WTC11 (cell line): ENCODE data around the gene CXXC4. TPM values are rescaled to one million over a fixed set of nuclear protein-coding genes. Genes with fewer than 3 reads are reported as not detected.

Experiments used
- ATAC-seq: fragments of 200-7000 bp; cut with Tn5 transposase; 2 replicates; pipeline ENCODE4 v1.10.0; 2021; ENCODE audit warnings: mild to moderate bottlenecking, moderate library complexity
- CTCF ChIA-PET: fragments of 300-600 bp; sonication (Branson Sonifier 250); formaldehyde crosslinking; loops from one replicate; lab custom pipeline; 2021; ENCODE audit warnings: antibody characterized with exemption; lab: Charles Lee
- POLR2A ChIA-PET: fragments of 350-600 bp; sonication (Branson Sonifier 250); formaldehyde crosslinking; loops from one replicate; lab custom pipeline; 2021; ENCODE audit warnings: antibody characterized with exemption; lab: Charles Lee
- DNase-seq: peaks from one replicate; pipeline ENCODE4 v3.0.0; 2021; ENCODE audit warnings: low spot score
- H3K27ac Mint-ChIP-seq: 2 replicates; pipeline ENCODE4 v1.8.0; 2021; ENCODE audit warnings: mixed read lengths
- H3K27me3 Mint-ChIP-seq: 2 replicates; pipeline ENCODE4 v1.8.0; 2021; ENCODE audit warnings: low read depth, mild to moderate bottlenecking, moderate library complexity, mixed read lengths
- H3K36me3 Mint-ChIP-seq: 2 replicates; pipeline ENCODE4 v1.8.0; 2021; ENCODE audit warnings: mixed read lengths
- H3K4me1 Mint-ChIP-seq: 2 replicates; pipeline ENCODE4 v1.8.0; 2022; ENCODE audit warnings: mixed read lengths
- H3K4me3 Mint-ChIP-seq: 2 replicates; pipeline ENCODE4 v1.8.0; 2021; ENCODE audit warnings: mild to moderate bottlenecking, moderate library complexity, mixed read lengths
- H3K9me3 Mint-ChIP-seq: 2 replicates; pipeline ENCODE4 v1.8.0; 2021; ENCODE audit warnings: mixed read lengths
- ELF4 ChIP-seq: sonication (generic); formaldehyde crosslinking; IDR thresholded peaks from 2 replicates; pipeline ENCODE4 v1.8.1; 2022; ENCODE audit warnings: low read depth, mild to moderate bottlenecking, moderate library complexity, missing genetic modification reagents
- JAZF1 ChIP-seq: fragments of 250-450 bp; sonication (Bioruptor Pico); IDR thresholded peaks from 2 replicates; pipeline ENCODE4 v1.9.0; 2021; ENCODE audit warnings: moderate library complexity, mild to moderate bottlenecking, inconsistent platforms
- JUN ChIP-seq: sonication (generic); formaldehyde crosslinking; IDR thresholded peaks from 2 replicates; pipeline ENCODE4 v1.8.0; 2023; ENCODE audit warnings: mild to moderate bottlenecking, missing genetic modification reagents
- NR2C2 ChIP-seq: sonication (generic); formaldehyde crosslinking; IDR thresholded peaks from 2 replicates; pipeline ENCODE4 v1.8.0; 2022; ENCODE audit warnings: mild to moderate bottlenecking, missing genetic modification reagents
- NR3C1 ChIP-seq: sonication (generic); formaldehyde crosslinking; conservative IDR thresholded peaks from 2 replicates; pipeline ENCODE4 v1.8.1; 2023; ENCODE audit warnings: low read depth, mild to moderate bottlenecking, missing genetic modification reagents
- OVOL2 ChIP-seq: fragments of 250-450 bp; sonication (Bioruptor Pico); IDR thresholded peaks from 2 replicates; pipeline ENCODE4 v1.9.0; 2021; ENCODE audit warnings: mild to moderate bottlenecking, borderline replicate concordance
- RELA ChIP-seq: sonication (generic); formaldehyde crosslinking; IDR thresholded peaks from 2 replicates; pipeline ENCODE4 v1.8.1; 2022; ENCODE audit warnings: missing genetic modification reagents, mild to moderate bottlenecking, borderline replicate concordance
- RORB ChIP-seq: fragments of 250-450 bp; sonication (Bioruptor Pico); IDR thresholded peaks from 2 replicates; pipeline ENCODE4 v1.9.0; 2021; ENCODE audit warnings: mild to moderate bottlenecking
- SMAD3 ChIP-seq: sonication (generic); formaldehyde crosslinking; IDR thresholded peaks from 2 replicates; pipeline ENCODE4 v1.8.0; 2022; ENCODE audit warnings: missing genetic modification reagents, mild to moderate bottlenecking, borderline replicate concordance
- SP1 ChIP-seq: sonication (generic); formaldehyde crosslinking; conservative IDR thresholded peaks from 2 replicates; pipeline ENCODE4 v1.8.1; 2022; ENCODE audit warnings: missing genetic modification reagents
- ZNF263 ChIP-seq: sonication (generic); formaldehyde crosslinking; IDR thresholded peaks from 2 replicates; pipeline ENCODE4 v1.8.1; 2022; ENCODE audit warnings: low read depth, mild to moderate bottlenecking, moderate library complexity, missing genetic modification reagents
- ZNF396 ChIP-seq: fragments of 250-450 bp; sonication (Bioruptor Pico); IDR thresholded peaks from 2 replicates; pipeline ENCODE4 v1.8.0; 2021; ENCODE audit warnings: mild to moderate bottlenecking, moderate library complexity, borderline replicate concordance
- ZNF416 ChIP-seq: fragments of 250-450 bp; sonication (Bioruptor Pico); IDR thresholded peaks from 2 replicates; pipeline ENCODE4 v1.9.0; 2021; ENCODE audit warnings: mild to moderate bottlenecking, inconsistent platforms
- ZNF671 ChIP-seq: fragments of 250-450 bp; sonication (Bioruptor Pico); IDR thresholded peaks from 2 replicates; pipeline ENCODE4 v1.8.0; 2021; ENCODE audit warnings: mild to moderate bottlenecking
- total RNA-seq: library from RNA; stranded (reverse); gene quantifications from 3 replicates; pipeline ENCODE4 v1.2.3, GENCODE V29; 2021
- TF ChIP-seq, protein P1 (sequence below): sonication (generic); formaldehyde crosslinking; IDR thresholded peaks from 2 replicates; pipeline ENCODE4 v1.8.1; 2023; ENCODE audit warnings: mild to moderate bottlenecking, missing genetic modification reagents, borderline replicate concordance
- TF ChIP-seq, protein P2 (sequence below): sonication (generic); formaldehyde crosslinking; IDR thresholded peaks from 2 replicates; pipeline ENCODE4 v1.8.1; 2023; ENCODE audit warnings: mild to moderate bottlenecking, missing genetic modification reagents, moderate library complexity
- TF ChIP-seq, protein P3 (sequence below): sonication (generic); formaldehyde crosslinking; IDR thresholded peaks from 2 replicates; pipeline ENCODE4 v1.8.0; 2022; ENCODE audit warnings: mild to moderate bottlenecking, missing genetic modification reagents
- TF ChIP-seq, protein P4 (sequence below): sonication (generic); formaldehyde crosslinking; IDR thresholded peaks from 2 replicates; pipeline ENCODE4 v1.8.1; 2023; ENCODE audit warnings: mild to moderate bottlenecking, missing genetic modification reagents

Gene CXXC4
- total RNA-seq, 1 experiment from 2014 or later = 2.4 TPM

DNA sequence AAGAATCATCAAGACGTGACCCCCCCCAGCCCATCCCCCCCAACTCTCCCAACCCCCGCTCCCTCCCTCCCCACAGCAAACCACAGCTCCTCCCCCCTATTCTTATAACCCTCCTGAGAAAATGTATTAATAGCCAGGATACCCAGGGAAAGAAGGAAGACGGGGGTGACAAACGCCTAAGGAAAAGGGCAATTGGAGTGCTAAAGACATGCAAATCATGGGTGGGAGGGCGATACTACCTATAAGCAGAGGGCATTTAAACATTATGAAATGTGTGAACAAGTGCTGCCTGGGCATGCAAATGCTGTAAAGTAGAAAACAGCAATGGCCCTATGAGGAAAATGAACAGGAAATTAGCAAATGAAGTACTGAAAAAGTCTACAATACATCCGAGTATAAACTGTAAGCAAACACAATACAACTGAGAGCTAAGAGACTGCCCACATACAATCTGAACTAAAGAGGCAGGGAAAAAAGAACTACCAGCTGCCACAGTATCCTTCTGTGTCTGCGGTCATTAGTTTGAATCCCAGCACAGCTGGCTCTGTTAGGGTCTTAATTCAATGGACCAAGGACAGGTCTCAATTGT, 2.4 kb downstream of the CXXC4 start:
- peak; percentile 29 for DNase-seq
- H3K4me3 Mint-ChIP-seq = peak overlapping the region; percentile 95
- peaks cover 64% of the 10 kb centered on the region for H3K27me3 Mint-ChIP-seq
- H3K4me1 Mint-ChIP-seq = peaks cover 56% of the 10 kb centered on the region
- POLR2A ChIA-PET = no interaction called here
- TF ChIP-seq NR2C2 = no peak
- TF ChIP-seq RORB (CRISPR knock-in tag) = no peak
- TF ChIP-seq SP1 (CRISPR knock-in tag) = no peak
- no peak for TF ChIP-seq NR3C1 (CRISPR knock-in tag)
- TF ChIP-seq ELF4 (CRISPR knock-in tag) = no peak
- ATAC-seq = peak; percentile 13
- CTCF ChIA-PET = no interaction called here
- H3K9me3 Mint-ChIP-seq = no peaks in the 10 kb centered on the region
- no peaks in the 10 kb centered on the region for H3K36me3 Mint-ChIP-seq
- peak overlapping the region; percentile 96 for H3K27ac Mint-ChIP-seq

DNA sequence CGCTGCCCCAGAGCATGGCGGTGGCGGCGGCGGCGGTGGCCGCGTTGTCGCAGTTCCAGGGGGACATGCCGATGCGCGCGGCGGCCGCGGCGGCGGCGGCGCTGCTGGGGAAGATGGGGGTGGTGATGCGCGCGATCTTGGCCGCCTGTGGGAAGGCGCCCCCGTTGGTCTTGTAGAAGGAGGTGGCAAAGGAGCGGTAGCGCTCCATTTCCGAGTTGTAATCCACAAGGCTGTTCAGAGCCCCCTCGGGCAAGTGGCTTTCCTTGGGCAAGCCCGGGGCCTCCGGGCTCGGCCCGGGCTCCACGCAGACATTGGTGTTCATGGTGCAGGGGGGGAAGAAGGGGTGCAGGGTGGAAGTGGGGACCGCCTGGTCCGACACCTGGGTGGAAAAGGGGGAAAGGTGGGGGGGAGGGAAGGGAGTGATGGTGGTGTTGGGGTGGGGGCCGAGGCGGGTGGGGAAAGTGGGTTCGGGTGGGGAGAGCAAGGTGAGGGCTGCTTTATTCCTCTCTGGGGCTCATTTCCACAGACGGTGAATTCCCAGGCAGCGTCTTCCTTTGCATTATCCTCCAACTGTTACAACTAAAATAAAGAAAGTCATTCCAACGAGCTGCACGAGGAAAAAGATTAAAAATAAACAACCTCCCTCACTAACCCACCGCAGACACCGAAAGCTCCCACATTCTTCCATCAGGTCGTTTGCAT, 3.1 kb downstream of the CXXC4 start:
- peak; percentile 56 for DNase-seq
- H3K27me3 Mint-ChIP-seq = peaks cover 59% of the 10 kb centered on the region
- peak overlapping the region; percentile 95 for H3K4me3 Mint-ChIP-seq
- H3K27ac Mint-ChIP-seq = peak overlapping the region; percentile 96
- CTCF ChIA-PET = no interaction called here
- TF ChIP-seq RORB (CRISPR knock-in tag) = no peak
- TF ChIP-seq, all 79 proteins: peak for 0
- Mint-ChIP-seq H3K4me1 (peaks cover 63% of the 10 kb centered on the region), H3K9me3 (no peaks in the 10 kb centered on the region), H3K36me3 (no peaks in the 10 kb centered on the region)
- POLR2A ChIA-PET = interaction anchor here (0.6 kb wide), 1 partner anchor 83 kb away, joined by 3 read pairs; no protein-coding TSS in a partner anchor
- peak; percentile 14 for ATAC-seq

DNA sequence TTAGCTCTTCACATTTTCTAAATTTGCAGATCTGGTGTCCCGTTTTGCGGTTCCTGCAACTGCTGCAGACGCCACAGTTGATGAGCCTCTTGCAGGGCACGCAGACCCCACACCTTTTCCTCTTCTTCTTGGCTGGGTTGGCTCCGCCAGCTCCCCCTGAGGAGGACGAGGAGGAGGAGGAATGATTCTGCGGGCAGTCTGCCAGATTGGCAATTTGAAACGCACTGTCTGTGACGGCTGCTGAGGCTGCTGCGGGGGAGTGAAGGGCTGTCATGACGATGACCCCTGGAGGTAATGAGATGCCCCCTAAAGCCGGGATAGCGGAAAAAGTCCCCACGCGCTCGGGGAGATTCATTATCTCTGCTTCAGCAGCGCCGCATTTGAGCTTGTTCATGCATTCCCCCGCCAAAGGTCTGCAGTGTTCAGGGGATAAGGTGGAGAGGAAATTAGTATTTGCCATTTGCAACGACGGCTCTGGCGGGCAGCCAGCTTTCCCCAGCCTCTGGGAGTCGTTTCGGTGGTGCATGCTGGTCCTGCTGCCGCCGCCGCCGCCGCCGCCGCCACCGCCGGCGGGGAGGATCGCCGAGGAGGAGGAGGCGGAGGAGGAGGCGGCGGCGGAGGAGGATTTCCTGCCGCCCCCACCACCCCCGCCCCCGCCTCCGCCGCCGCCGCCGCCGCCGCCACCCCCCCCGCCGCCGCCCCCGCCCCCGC, 3.8 kb downstream of the CXXC4 start:
- Mint-ChIP-seq H3K9me3 (no peaks in the 10 kb centered on the region), H3K36me3 (no peaks in the 10 kb centered on the region), H3K27me3 (peaks cover 56% of the 10 kb centered on the region), H3K4me3 (peak overlapping the region; percentile 95), H3K27ac (peak overlapping the region; percentile 96), H3K4me1 (peaks cover 65% of the 10 kb centered on the region)
- DNase-seq = peak; percentile 56
- peak; percentile 18 for ATAC-seq
- ChIA-PET CTCF (interaction anchor here (1.0 kb wide), 2 partner anchors 9 to 321 kb away, joined by 3 to 5 read pairs; no protein-coding TSS in a partner anchor), POLR2A (interaction anchor here (0.6 kb wide), 1 partner anchor 82 kb away, joined by 3 read pairs; no protein-coding TSS in a partner anchor)
- peak; percentile 55; the same call in 1 of the 2 replicates for TF ChIP-seq ZNF263 (CRISPR knock-in tag)
- no peak for TF ChIP-seq JAZF1 (CRISPR knock-in tag)
- no peak for TF ChIP-seq ZNF396 (CRISPR knock-in tag)

DNA sequence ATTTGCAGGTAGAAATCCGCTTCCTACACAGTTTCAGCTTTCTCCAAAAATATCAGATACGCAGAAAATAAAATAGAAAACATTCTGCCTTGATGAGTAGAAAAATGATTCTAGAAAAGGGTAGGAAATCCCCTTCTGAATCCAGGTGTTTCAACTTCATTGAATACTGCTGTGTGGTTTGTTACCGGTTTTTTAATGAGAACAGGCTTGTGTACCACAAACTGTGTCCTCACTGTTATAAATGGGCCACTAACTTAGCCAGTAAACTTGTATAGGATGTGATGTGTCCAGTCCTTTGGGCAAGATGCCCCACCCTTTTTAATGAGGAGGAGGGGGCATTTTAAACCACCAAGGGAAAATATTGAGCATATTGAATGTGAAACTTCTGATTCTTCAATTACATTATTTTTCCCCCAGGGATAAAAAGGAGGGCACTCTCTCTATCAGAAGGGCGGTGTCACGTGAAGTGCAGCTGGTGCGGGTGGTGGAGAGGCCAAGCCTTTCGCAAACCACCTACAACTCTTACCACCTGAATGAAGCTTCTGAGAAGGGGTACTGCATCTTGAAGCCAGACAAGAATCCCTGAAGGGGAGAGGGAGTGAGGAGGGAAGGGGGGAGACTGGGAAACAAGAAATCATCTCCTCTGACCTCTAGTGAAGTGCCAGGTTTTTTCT, 4.5 kb downstream of the CXXC4 start:
- CTCF ChIA-PET = interaction anchor here (1.0 kb wide), 2 partner anchors 9 to 322 kb away, joined by 3 to 5 read pairs; no protein-coding TSS in a partner anchor
- ATAC-seq (peak; percentile 15), DNase-seq (no peak)
- Mint-ChIP-seq H3K9me3 (no peaks in the 10 kb centered on the region), H3K36me3 (no peaks in the 10 kb centered on the region), H3K27ac (peak overlapping the region; percentile 96), H3K27me3 (peaks cover 51% of the 10 kb centered on the region), H3K4me3 (peak overlapping the region; percentile 95), H3K4me1 (peaks cover 62% of the 10 kb centered on the region)
- POLR2A ChIA-PET = no interaction called here
- no peak for TF ChIP-seq JUN (CRISPR knock-in tag)
- TF ChIP-seq, protein P1, sequence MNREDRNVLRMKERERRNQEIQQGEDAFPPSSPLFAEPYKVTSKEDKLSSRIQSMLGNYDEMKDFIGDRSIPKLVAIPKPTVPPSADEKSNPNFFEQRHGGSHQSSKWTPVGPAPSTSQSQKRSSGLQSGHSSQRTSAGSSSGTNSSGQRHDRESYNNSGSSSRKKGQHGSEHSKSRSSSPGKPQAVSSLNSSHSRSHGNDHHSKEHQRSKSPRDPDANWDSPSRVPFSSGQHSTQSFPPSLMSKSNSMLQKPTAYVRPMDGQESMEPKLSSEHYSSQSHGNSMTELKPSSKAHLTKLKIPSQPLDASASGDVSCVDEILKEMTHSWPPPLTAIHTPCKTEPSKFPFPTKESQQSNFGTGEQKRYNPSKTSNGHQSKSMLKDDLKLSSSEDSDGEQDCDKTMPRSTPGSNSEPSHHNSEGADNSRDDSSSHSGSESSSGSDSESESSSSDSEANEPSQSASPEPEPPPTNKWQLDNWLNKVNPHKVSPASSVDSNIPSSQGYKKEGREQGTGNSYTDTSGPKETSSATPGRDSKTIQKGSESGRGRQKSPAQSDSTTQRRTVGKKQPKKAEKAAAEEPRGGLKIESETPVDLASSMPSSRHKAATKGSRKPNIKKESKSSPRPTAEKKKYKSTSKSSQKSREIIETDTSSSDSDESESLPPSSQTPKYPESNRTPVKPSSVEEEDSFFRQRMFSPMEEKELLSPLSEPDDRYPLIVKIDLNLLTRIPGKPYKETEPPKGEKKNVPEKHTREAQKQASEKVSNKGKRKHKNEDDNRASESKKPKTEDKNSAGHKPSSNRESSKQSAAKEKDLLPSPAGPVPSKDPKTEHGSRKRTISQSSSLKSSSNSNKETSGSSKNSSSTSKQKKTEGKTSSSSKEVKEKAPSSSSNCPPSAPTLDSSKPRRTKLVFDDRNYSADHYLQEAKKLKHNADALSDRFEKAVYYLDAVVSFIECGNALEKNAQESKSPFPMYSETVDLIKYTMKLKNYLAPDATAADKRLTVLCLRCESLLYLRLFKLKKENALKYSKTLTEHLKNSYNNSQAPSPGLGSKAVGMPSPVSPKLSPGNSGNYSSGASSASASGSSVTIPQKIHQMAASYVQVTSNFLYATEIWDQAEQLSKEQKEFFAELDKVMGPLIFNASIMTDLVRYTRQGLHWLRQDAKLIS = no peak
- TF ChIP-seq ZNF396 (CRISPR knock-in tag) = no peak
- no peak for TF ChIP-seq ZNF416 (CRISPR knock-in tag)
- TF ChIP-seq, protein P2, sequence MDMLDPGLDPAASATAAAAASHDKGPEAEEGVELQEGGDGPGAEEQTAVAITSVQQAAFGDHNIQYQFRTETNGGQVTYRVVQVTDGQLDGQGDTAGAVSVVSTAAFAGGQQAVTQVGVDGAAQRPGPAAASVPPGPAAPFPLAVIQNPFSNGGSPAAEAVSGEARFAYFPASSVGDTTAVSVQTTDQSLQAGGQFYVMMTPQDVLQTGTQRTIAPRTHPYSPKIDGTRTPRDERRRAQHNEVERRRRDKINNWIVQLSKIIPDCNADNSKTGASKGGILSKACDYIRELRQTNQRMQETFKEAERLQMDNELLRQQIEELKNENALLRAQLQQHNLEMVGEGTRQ (CRISPR knock-in tag) = peak; percentile 79
- no peak for TF ChIP-seq RELA (CRISPR knock-in tag)
- no peak for TF ChIP-seq ZNF671
- TF ChIP-seq SMAD3 = no peak
- TF ChIP-seq, protein P3, sequence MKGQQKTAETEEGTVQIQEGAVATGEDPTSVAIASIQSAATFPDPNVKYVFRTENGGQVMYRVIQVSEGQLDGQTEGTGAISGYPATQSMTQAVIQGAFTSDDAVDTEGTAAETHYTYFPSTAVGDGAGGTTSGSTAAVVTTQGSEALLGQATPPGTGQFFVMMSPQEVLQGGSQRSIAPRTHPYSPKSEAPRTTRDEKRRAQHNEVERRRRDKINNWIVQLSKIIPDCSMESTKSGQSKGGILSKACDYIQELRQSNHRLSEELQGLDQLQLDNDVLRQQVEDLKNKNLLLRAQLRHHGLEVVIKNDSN (CRISPR knock-in tag) = peak; percentile 71
- no peak for TF ChIP-seq OVOL2 (CRISPR knock-in tag)
- TF ChIP-seq, protein P4, sequence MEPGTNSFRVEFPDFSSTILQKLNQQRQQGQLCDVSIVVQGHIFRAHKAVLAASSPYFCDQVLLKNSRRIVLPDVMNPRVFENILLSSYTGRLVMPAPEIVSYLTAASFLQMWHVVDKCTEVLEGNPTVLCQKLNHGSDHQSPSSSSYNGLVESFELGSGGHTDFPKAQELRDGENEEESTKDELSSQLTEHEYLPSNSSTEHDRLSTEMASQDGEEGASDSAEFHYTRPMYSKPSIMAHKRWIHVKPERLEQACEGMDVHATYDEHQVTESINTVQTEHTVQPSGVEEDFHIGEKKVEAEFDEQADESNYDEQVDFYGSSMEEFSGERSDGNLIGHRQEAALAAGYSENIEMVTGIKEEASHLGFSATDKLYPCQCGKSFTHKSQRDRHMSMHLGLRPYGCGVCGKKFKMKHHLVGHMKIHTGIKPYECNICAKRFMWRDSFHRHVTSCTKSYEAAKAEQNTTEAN (CRISPR knock-in tag) = no peak
